ENCODE results near the gene PLEKHA6. TPM values are rescaled to one million over a fixed set of nuclear protein-coding genes. Genes with fewer than 3 reads are reported as not detected.
"Not testable (repeated sequence)": the region's sequence is repeated elsewhere in the genome, so short reads cannot be mapped to it uniquely, and the experiment has no call there.

Gene PLEKHA6
- total RNA-seq, 1 experiment from 2014 or later: 0.07 TPM

DNA sequence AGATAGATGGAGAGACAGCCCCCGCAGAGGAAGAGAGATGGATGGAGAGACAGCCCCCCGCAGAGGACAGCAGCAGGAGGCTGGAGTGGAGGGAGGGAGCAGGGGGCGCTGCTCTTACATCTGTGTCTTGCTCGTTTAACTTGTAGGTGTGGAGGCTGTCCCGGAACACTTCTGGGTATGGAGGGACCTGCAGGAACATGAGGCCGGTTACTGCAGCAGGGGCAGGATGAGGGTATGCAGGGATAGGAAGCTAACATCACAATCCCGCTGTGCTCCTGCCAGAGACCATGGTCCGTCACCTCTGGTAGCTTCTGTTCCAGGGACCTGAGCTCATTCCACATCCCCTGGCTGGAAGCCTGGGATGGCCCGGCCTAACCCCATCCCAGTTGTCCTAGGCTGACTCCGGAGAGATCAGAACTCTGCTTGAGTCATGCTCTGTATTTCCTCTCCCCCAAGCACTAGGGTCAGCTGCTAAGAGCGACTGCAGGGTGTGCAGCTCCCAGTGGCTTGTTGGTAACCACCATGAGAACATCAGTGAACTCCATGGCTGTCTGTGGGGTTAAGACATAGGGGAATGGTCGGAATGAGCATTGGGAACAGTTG is 109.2 kb downstream of the PLEKHA6 start:
- no peak for DNase-seq (ENCODE audit: extremely low read depth, low read depth)

DNA sequence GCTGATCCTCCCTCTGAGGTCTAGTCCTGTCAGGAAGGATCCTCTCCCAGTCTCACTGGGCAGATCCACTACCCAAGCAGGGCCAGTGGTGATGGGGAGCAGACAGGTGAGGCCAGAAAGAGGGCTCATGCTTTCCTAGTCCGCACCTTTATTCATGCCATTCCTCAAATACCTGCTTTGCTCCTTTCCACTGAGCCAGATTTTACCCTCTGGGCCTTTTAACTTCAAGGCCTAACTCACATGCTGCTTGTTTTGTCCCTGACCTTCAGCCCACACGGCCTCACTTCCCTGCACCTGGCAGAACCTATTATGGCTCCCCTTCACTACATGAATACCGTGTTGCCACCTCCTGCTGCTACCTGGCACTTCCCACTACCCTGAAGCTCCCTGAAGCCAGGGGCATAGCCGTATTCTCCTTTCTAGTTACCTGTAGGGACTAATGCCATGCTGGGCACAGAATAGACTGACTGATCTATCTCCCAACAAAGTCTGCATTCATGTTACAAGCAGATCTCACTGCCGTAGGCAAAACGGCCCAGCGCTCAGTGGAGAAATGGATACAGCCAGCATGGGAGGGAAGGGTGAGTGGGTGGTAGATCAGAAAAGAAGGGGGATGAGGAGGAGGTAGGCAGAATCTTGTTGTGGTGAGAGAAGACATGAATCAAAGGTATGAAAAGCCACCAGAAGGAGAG is 109.8 kb downstream of the PLEKHA6 start:
- DNase-seq (ENCODE audit: extremely low read depth, low read depth): no peak

DNA sequence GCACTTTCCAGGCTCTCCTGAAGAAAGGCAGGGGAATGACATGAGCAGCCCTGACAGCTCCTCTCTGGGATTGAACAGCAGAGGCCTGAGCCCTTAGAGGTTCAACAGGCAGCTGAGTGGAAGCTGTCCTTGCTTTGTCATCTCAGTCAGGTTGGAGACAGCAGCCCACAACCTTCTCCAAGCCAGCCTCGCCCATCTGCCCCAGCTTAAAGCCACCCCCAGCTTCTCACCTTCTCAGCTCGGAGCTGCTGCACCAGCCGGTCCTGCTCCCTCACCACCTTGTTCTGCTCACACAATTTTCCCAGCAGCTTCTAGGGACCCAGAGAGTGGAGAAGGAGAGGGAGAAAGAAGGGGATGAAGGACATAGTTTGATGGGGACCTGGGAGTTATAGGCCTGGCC is 110.8 kb downstream of the PLEKHA6 start:
- DNase-seq (ENCODE audit: extremely low read depth, low read depth): no peak

DNA sequence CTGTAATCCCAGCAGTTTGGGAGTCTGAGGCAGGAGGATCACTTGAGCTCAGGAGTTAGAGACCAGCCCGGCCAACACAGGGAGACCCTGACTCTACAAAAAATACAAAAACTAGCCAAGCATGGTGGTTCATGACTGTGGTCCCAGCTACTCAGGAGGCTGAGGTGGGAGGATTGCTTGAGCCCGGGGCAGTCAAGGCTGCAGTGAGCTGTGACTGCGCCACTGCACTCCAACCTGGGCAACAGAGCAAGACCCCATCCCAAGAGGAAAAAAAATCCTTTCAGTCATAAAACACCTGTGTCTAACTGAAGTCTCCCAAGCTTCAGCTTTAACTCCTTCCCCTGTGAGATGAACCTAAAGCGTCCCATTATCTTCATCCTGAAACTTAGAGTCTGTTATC is 112.9 kb downstream of the PLEKHA6 start:
- no peak for DNase-seq (ENCODE audit: extremely low read depth, low read depth)

DNA sequence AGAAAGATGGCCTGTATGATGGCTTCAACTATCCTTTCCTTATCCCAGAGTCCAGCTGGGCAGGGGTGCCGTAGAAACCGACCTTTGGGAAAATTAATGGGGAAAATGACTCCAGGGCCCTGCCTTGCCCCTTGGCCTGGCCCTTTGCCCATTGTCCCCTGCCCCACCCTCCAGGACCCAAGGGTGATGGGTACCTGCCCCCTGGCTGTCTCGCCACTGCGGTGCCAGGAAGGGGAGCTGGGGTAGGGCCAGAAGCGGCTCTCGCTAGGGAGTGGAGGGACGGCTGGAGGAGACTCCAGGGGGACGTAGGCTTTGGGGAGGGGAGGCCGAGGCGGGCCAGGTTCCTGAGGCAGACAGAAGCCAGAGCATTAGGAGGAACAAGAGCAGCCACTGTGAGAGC is 116.8 kb downstream of the PLEKHA6 start:
- no peak for DNase-seq (ENCODE audit: extremely low read depth, low read depth)

DNA sequence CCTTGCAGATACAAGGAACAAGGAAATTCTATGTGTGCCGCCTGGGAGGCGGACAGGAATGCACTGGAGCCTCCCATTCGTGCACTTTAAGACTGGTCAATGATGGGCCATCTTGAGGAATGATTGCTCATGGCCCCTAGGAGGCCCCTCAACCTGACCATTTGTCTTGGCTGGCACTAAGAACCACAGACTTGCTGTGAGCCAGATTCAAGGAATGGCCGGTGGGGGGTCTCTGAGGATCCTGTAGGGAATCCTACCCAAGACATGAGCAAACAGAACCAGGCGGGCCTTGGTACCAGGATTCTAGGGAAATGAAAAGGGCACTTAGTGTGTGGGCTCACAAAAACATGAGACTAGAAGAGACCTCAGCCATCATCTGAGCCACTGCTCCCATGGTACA is 117.8 kb downstream of the PLEKHA6 start:
- DNase-seq (ENCODE audit: extremely low read depth, low read depth): no peak

DNA sequence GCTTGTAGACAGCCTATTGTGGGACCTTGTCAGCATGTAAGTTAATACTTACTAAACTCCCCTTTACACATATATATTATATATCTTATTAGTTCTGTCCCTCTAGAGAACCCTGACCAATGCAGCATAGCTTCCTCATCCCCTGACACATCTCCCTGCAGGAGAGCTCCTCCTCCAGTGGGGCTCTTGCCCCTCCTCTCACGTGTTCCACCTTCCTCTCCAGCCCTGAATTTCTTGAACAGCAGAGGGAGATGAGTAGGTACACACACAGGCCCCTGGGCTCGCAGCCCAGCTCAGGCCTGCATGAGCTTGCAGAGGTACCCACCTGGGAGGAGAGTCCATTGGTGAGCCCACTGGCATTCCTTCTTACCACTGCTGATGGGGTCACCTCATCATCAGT is 118.7 kb downstream of the PLEKHA6 start:
- DNase-seq (ENCODE audit: extremely low read depth, low read depth): no peak

DNA sequence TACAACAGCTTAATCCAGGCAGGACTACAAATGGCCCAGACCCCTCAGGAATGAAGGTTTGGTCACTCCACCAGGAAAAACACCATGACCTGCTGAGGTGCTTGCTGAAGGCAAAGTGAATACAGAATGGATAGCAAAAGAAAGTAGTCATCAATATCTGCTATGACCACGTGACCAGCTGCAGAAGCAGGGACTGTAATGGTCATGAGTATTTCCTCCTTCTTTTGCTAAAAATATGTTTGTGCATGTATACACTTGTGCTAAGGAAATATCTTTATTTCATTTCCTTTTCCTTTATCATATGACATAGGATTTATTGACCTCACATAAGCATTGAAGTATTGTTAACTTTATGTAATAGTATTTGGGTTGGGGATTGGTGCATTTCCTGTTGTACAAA is 119.5 kb downstream of the PLEKHA6 start:
- DNase-seq (ENCODE audit: extremely low read depth, low read depth): no peak

DNA sequence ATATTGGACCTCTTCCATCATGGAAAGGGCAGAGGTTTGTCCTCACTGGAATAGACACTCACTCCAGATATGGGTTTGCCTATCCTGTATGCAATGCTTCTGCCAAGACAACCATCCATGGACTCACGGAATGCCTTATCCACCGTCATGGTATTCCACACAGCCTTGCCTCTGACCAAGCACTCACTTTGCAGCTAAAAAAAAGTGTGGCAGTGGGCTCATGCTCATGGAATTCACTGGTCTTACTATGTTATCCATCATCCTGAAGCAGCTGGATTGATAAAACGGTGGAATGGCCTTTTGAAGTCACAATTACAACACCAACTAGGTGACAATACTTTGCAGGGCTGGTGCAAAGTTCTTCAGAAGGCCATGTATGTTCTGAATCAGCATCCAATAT is 120.3 kb downstream of the PLEKHA6 start:
- not testable (repeated sequence) for DNase-seq (ENCODE audit: extremely low read depth, low read depth)

DNA sequence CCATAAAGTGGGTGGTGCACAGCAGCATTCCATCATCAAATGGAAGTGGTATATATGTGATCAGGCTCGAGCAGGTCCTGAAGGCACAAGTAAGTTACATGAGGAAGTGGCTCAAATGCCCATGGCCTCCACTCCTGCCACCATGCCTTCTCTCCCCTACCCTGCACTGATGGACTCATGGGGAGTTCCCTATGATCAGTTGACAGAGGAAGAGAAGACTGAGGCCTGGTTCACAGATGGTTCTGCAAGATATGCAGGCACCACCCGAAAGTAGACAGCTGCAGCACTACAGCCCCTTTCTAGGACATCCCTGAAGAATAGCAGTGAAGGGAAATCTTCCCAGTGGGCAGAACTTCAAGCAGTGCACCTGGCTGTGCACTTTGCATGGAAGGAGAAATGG is 121.2 kb downstream of the PLEKHA6 start:
- DNase-seq (ENCODE audit: extremely low read depth, low read depth): not testable (repeated sequence)

DNA sequence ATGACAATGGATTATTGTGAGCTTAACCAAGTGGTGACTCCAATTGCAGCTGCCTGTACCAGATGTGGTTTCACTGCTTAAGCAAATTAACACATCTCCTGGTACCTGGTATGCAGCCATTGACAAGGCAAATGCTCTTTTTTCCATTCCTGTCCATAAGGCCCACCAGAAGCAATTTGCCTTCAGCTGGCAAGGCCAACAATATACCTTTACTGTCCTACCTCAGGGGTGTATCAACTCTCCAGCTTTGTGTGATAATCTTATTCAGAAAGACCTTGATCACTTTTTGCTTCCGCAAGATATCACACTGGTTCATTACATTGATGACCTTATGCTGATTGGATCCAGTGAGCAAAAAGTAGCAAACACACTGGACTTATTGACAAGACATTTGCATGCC is 122.2 kb downstream of the PLEKHA6 start:
- not testable (repeated sequence) for DNase-seq (ENCODE audit: extremely low read depth, low read depth)

DNA sequence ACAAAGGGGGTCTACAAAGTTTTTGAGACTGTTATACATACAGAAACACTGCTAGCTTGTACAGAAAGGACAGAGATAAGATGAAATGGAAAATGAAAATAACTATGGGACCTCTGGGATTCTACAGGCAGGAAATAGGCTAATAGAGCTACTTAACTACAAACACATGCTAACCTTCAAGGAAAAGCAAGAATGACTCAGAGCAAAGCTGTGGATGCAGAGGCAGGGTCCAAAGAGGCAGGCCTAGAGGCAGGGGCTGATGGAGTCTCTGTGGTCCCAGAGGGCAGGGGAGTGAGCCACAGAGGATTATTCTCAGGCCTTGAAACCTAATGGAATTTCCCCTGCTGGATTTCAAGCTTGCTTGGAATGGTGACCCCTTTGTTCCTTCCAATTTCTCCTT is 127.2 kb downstream of the PLEKHA6 start:
- DNase-seq (ENCODE audit: extremely low read depth, low read depth): no peak

DNA sequence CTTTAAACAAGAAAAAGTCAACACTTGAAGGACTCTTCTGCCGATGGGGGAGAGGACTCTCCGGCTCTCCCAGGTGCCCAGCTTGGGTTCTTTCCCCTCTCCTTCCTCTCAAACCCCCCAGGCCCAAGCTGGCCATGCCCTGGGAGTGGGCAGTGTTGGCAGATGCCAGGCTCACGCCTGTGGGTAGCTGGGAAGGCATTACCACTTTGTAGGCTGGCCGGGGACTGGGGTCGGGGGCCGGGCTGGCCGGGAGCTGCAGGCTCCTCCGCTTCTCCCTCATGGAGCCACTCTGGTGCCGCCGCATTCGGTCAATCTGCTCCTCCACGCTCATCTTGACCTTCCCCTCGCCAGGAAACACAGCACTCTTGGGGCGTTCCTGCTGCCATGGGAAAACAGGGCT is 129.5 kb downstream of the PLEKHA6 start:
- no peak for DNase-seq (ENCODE audit: extremely low read depth, low read depth)

DNA sequence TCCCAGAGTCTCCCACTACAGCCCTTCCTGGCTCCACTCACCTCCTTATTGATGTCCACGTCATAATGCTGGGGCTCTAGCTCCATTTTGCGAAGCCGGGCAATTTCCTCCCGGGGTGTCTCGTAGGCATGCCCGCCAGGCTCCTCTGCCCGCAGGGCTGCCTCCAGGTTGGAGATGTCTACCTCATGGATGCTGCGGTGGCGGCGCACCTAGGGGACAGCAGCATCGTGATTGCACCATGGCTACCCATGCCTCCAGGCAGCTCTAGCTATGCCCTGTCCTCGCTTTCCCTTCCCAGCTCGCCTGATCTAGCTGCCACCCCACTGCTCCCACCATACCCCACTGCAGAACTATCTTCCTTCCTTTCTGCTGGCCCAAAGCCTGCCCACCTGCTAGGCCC is 130.8 kb downstream of the PLEKHA6 start:
- DNase-seq (ENCODE audit: extremely low read depth, low read depth): no peak

DNA sequence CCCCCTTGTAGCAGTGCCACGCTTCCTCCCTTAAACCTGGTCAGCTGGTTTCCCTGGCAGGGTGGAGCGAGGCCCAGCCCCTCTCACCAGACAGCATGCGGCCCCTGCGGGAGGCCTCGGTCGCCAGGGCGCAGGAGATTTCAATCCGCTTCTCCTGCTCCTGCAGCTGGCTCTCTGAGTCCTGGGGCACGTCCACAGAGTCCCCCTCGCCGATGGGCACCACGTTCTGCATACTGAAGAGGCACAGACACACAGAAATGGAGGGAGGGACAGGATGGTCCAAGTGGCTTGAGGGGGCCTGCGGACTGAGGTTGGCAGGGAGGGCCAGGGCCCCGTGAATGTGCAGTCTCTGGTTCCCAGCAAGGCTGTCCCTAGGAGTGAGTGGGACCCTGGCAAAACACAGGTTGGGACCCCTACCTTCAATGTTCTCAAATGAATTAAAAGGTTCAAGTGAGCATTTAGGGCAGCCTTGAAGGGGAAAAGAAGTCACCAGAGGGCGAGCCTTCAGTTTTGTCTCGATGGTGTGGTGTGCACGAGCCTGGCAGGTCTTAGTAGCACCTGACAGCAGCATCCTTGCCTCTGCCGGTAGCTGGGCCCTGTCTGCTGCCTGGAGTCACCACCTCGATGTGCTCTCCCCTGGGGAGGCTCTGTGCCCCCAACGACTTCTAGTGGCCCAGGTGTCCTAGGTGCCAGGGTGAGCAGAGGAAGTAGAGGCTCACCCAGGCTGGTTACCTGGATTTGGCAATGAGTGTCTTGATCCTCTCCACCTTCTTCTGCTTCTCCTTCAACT is 131.5 kb downstream of the PLEKHA6 start:
- DNase-seq (ENCODE audit: extremely low read depth, low read depth): no peak

DNA sequence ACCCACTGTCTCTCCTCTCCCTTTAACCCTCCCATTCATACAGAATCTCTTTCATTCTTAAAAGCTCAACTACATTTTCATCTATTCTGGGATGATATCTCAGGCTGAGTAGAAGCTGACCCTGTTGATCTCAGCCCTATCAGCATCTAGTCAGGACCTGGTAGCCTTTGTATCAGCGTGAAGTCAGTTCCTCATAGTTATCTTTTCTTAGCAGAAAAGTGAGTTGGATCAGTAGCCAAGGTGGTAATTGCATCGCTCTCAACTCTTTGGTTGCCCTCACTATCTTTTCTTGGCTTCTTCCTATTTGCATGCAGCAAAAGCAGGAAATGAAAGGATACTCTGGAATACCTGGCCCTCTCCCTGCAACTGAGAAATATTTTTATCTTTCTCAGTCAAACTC is 132.4 kb downstream of the PLEKHA6 start:
- no peak for DNase-seq (ENCODE audit: extremely low read depth, low read depth)

DNA sequence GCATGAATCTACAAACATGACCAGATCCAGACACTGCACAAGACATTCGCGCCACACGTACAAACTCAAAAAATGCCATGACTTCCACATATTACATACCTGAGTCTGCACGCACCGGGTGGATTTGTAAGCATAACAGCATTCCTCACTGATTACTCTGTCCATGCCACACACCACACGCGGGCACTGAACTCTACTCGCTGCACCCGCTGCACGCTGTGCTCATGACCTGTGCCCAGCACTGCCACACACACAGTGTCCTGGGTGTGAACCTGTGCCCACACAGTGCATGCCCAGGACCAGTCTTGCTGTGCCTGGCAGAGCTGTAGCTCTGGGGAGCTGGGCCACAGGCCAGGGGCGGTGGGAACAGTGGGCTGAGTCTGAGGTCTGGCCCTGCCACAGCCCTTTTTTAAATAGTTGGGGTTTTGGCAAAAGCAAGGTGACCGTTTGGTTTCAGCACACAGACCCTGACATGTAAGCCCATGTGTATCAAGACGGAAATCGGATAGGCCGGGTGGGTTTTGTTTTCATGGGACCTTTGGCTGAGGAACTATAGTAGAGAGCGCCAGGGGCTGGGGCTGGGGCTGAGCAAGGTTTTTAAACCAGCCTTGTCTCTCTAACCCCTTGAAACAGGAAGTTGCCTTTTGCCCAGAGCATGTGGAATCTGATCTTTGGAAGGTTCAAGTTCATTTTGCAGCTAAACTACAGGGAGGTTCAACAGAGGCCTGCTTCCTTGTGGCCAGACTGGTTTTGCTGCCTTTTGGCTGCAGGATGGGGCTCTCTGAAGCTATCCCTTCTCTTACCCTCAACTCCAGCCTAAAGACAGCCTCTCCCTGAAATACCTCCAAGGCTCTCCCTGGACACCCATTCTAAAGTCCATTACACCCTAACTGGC is 133.6 kb downstream of the PLEKHA6 start:
- DNase-seq (ENCODE audit: extremely low read depth, low read depth): no peak

DNA sequence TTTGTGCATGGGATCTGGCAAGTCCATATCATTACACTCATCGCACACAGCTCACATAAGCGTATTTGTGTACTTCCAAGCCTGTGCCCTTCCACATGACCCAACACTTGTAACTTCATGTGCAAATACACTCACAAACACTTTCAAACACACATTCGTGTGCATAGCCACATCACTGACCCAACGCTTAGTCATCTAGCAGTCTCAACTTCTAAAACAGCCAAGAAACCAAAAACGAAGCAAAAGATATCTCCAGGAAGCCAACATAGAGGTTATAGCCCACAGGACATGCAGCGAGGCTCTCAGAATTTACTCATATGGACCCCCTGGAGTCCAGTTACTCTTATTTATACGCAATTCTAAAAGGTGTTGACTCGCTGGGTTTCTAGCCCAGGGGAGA is 135.1 kb downstream of the PLEKHA6 start:
- DNase-seq (ENCODE audit: extremely low read depth, low read depth): no peak

DNA sequence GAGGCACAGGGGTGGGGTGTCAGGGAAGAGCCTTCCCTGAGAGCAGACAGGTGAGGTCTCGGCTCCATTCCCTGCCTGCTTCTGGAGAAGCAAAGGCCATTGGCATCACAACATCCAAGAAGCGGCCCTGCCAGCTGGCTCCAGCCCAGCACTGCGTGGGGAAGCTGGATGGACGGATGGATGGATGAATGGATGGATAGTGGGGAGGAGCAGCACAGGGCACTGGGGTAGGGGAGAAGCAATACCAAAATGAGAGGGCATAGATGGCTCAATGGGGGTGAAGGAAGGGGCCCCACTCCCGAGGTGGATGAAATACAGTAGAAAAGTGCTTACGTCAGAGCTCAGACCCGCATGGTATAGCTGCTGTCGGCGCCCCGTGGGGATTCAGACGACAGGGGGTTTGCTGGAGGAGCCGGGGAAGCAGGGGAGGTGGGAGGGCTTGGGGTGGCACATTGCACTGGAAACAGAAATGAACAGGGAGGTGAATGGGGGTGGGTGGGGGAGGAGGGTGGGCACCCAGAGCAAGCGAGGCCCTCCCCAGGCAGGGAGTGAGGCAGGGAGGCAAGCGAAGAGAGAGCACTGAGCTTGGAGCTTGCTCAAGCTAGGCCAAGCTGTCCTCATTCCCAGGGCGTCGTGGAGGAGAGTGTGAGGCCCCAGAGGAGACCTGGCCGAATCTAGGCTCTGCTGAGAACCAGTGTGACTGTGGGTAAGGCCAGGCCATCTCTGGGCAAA is 136.4 kb downstream of the PLEKHA6 start:
- DNase-seq (ENCODE audit: extremely low read depth, low read depth): no peak

DNA sequence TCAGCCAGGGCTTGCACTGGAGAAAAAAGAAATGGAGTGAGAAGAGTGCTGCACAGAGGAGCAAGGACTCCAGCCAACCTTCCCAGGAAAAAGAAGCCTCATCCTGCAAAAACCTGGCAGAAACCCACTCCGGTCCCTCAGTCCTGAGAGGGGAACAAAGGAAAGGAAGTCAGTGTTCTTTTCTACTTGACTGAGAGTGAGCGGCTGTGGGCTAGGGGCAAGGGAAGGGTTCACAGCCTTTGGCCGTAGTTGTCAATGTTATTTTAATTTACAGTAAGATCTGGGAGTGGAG is 137.0 kb downstream of the PLEKHA6 start:
- DNase-seq (ENCODE audit: extremely low read depth, low read depth): no peak

All from NCI-H460 (cell line).